Measurements from ENCODE around the gene LRMDA.

LRMDA gene

GRCh38 chr10:75682649-75683557, 251.5 kb downstream of the LRMDA start:
- DNase-seq, result no peak

GRCh38 chr10:75685187-75685586, 253.8 kb downstream of the LRMDA start:
- DNase-seq, result no peak

- no peak for DNase-seq
These were observed 257.3 kb downstream of the LRMDA start for GRCh38 chr10:75688506-75689300.

DNA sequence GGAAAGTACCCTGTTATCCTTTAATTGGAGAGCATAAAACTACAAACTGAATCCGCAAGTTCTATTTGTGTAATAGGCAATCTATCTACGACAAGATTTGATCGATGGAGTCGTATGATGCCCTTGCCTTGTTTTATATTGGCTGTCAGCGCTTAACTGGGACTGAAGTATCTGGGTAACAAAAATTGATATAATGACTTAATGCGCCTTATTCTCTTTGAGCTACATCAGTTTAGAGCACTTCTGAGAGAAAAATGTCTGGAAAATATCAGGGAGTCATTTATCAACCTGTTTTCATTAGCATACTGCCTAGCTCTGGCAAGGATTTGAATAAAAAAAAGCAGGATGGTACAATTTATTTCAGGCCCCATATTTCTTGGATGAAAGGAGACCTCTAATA, 262.1 kb downstream of the LRMDA start:
- no peak for DNase-seq

- DNase-seq, result no peak
These were observed 262.8 kb downstream of the LRMDA start for GRCh38 chr10:75694269-75694668.

DNA sequence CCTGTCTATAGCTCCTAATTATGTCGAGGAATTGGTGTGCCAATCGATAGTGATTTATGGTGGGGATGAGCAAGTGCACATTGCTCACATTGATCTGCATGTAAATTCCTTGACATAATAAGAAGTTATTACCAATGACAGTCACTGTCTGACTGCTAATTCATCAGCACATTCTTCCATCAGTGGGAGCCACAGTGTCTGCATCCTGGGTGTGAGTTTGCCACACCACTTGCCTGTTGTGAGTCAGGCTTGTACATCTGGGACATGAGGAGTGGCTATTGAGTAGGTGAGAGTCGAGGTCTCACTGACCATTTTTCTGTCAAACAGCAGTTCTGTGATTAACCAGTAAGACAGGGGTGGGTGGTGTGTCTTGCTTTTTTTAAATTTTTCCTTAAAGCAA, 263.4 kb downstream of the LRMDA start:
- no peak for DNase-seq

GRCh38 chr10:75695994-75696393, 264.6 kb downstream of the LRMDA start:
- DNase-seq, result no peak

- DNase-seq, result peak in 1 of 2 donors; percentile 3
These were observed 265.1 kb downstream of the LRMDA start for GRCh38 chr10:75696536-75696935.

- DNase-seq, result no peak
These were observed 271.9 kb downstream of the LRMDA start for GRCh38 chr10:75703191-75703854.

DNA sequence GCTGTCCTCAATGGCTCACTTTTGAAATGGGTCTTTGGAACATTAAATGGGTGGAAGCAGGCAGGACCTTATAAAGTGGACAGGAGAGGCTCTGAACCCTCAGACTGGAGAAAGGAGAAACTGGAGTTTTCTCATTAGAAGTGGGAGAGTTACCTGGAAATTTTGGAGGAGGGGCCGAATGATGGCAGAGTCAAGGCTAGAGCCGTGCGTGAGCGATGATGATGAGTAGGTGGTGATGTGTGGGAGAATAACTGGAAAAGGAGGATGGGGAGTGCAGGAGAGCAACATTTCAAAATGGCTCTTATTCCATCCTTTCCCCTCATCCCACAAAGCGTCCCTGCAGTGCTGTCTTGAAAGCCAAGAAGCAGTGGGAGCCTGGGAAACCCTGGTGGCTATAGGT, 274.0 kb downstream of the LRMDA start:
- no peak for DNase-seq

GRCh38 chr10:75707080-75707840, 275.8 kb downstream of the LRMDA start:
- DNase-seq, result no peak

DNA sequence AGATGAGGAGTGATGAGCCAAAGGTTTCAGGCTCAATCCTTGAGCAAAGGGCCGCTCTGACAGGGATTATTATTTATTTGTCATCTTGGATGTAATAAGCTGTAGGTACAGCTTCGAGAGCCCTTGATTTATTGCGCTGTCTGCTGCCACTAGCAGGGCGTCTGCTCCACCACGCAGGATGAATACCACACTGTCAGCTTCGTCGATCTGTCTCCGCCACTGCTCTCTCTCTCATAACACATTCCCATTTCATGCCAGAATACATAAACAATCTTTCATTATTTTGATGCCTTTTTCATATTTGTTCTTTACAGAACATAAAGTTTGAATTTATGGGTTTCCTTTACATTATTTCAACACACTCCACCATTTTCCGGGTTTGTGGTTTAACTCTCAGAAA, 276.6 kb downstream of the LRMDA start:
- no peak for DNase-seq

GRCh38 chr10:75709245-75709644, 277.8 kb downstream of the LRMDA start:
- no peak for DNase-seq

- no peak for DNase-seq
These were observed 278.4 kb downstream of the LRMDA start for GRCh38 chr10:75709811-75710210.

- no peak for DNase-seq
These were observed 280.9 kb downstream of the LRMDA start for GRCh38 chr10:75712242-75712880.

- no peak for DNase-seq
These were observed 285.1 kb downstream of the LRMDA start for GRCh38 chr10:75716506-75716905.

DNA sequence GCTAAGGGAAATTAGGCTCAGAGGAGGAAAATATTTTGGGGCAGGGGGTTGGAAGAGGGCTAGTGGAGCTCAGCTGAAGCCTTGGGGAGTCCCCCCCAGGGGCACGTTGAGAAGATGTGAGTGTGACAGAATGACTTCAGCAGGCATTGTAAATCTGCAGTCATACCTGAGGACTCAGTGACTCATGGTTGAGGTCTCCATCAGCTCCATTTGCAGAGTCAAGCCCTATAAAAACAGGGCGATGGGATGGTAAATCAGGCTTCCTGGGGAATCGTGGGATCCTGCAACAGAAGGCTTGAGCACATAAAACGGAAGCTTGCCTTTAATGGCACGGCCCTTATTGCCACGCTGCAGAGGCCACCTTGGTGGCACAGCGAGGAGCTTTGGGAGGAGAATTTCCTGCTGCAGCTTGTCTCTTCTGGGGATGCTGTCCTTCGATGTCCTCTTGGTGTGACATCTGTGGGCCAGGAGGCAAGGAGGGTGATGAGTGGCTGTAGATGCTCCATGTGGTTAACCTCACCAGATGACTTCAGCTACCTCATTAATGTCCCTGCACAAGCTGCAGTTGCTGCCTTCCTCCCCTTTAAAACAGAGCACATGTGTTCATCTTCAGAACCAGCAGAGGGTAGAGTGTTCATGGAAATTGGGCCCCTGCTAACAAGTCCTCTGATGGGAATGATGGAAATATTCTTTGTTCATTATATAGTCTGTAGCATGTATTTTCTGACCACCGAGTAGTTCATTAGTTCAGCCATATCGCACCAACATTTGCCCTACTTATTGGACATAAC, 285.9 kb downstream of the LRMDA start:
- DNase-seq, result no peak

DNA sequence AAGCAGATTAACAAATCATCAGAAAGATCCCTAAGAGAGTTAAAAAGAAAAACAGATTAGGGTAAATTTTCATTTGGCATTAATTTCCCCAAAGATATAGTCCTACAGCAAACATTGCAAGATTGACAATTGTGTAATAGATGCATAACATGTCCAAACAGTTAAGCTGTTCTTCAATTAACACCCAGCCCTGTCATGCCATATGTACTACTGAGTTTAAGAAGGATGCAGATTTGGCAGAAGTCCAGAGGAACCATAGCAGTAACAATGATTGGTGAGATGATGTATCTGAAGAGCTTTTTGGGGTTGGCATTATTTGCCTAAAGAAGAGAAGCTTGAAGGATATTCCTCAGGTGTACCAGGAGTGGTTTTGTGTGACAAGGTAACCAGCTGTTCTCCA, 287.6 kb downstream of the LRMDA start:
- no peak for DNase-seq

- DNase-seq, result no peak
These were observed 288.7 kb downstream of the LRMDA start for GRCh38 chr10:75720157-75720556.

DNA sequence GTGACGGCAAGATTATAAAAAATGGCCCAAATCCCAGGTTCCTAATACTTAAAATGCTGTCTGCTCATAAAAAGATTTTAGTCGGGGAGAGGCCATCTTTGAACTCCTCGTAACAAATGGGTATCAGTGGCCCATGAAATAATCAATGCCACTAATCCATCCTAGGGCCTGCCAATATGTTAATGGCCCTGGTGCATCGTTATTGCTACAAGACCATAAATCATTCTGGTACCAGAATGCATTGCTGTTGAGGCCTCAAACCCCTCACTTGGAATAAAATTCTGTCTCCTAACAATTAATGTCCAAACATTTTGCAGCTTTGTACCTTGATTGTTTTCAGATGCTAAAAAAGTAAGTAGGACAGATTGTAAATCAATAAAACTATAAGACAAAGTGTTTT, 290.6 kb downstream of the LRMDA start:
- DNase-seq, result no peak

DNA sequence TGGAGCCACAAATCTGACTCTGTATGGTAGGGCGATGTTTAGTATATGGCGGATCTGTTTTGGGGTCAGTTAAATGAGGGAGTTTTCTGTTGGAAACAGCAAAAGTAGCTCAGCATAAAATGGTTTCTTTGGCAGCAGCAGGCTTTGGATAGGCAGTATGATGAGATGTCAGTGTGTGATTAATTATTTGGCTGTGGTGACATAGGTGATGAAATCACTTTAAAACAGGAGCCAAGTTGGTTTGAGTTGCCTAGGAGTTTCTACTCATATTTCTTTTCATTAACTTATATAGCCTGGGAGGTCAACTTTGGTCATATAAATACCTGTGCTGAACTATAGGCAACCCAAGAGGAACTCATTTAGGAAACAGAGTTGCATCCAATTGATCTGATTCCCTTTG, 291.2 kb downstream of the LRMDA start:
- no peak for DNase-seq

Data from CD4-positive, alpha-beta T cell treated with Interleukin-1 beta for 1 hour (primary cell).